GM18907 (cell line): Measurements from ENCODE around the gene PLK1.
"Not testable (repeated sequence)": the region's sequence is repeated elsewhere in the genome, so short reads cannot be mapped to it uniquely, and the experiment has no call there.

ENCODE experiments used
- ATAC-seq: cut with Tn5 transposase; IDR thresholded peaks from one replicate; pipeline ENCODE4 v1.9.1; 2021; ENCODE audit warnings: mild to moderate bottlenecking, moderate library complexity; ENCODE audit not compliant: unreplicated experiment

Gene PLK1

GRCh38 chr16:23678430-23679273 lies at the start of gene PLK1:
Gene PLK1, plus strand, starts transcription at chr16:23678889. Its CDS starts 44 bp downstream, at chr16:23678933.
- ATAC-seq: peak; percentile 85

- ATAC-seq: no peak
These were observed 49.2 kb upstream of the PLK1 start for GRCh38 chr16:23629516-23629915.

DNA sequence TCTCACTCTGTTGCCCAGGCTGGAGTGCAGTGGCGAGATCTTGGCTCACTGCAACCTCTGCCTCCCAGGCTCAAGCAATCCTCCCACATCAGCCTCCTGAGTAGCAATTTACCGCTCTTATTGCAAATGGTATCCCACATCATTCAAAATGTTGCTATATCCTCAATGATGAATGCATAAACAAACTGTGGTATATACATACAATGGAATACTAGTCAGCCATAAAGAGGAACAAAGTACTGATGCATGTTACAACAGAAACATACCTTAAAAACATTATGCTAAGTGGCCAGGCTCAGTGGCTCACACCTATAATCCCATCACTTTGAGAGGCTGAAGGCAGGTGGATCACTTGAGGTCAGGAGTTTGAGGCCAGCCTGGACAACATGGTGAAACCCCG lies 46.8 kb upstream of the PLK1 start:
- not testable (repeated sequence) for ATAC-seq

DNA sequence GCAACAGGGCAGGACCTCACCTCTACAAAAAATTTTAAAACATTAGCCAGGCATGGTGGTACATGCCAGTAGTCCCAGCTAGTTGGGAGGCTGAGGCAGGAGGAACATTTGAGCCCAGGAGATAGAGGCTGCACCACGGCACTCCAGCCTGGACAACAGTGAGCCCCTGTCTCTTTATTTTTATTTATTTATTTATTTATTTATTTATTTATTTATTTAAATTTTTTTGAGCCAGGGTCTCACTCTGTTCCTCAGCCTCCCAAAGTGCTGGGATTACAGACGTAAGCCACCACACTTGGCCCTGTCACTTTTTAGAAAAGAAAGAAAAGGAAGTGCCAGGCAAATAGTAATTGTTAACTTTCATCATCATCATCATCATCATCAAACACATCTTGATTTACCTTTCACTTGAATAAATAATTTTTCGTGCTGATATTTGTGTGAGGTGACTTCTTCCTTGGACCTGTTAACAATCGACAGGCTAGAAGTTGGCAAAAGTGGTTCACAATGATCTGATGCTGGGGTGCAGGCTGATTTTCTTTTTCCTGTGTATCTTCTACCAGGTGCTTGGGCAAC lies 44.1 kb upstream of the PLK1 start:
- ATAC-seq: no peak

GRCh38 chr16:23635958-23636357 lies 42.7 kb upstream of the PLK1 start:
- no peak for ATAC-seq

DNA sequence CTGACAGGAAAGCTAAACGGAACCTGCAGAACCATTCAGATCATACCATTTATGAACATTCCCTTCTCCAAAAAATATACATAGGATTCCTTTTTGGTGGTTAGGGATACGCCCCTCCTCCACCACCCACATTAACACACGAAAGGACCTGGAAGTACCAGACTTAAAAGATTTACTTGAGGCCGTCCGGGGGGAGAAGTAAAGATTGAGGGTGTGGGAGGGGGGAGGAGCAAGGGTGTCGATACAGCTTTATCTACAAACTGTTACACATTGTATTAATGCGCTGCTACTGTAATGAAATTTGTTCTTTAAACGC lies 38.1 kb upstream of the PLK1 start:
- ATAC-seq: no peak

GRCh38 chr16:23640931-23641765 lies 37.5 kb upstream of the PLK1 start, which contains the start of the genes DCTN5 and PALB2:
Gene DCTN5, plus strand, starts transcription at chr16:23641466. Its CDS starts 77 bp downstream, at chr16:23641543.
Gene PALB2, minus strand, starts transcription at chr16:23641310. Its CDS starts 153 bp downstream, at chr16:23641157.
- peak; percentile 89 for ATAC-seq

- no peak for ATAC-seq
These were observed 36.4 kb upstream of the PLK1 start for GRCh38 chr16:23642246-23642774.

DNA sequence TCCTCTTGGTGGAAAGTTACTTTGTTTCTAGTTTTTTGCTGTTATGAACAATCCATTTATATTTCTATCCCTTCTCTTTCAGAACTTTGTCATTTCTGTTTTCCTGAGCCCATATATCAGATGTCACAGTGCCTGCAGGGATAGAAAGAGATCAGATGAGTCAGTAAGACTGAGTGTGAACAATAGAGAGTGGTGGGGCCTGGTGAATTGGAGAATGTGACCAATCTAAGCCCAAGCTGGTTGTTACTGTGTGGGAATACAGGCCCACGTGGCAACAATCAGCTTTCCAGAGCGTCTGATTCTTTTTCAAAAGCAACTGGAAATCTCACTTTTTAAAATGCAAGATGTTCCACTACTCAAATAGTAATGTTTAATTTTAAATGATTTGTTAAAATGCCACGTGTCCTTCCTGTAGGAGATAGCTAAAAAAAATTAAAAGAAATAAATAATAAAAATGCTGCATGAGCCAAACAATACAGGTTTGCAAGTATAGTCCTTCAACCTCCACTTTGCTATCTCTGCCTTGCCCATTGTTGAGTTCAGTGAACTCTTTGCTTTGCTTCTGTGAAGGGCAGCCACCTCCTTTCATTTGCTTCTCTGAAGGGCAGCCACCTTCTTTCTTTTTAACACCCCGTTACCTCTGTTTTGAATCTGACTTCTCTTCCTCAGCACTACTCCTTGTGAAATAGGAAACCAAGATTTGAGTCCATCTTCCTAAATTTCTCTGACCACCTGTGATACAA lies 27.8 kb upstream of the PLK1 start:
- no peak for ATAC-seq

DNA sequence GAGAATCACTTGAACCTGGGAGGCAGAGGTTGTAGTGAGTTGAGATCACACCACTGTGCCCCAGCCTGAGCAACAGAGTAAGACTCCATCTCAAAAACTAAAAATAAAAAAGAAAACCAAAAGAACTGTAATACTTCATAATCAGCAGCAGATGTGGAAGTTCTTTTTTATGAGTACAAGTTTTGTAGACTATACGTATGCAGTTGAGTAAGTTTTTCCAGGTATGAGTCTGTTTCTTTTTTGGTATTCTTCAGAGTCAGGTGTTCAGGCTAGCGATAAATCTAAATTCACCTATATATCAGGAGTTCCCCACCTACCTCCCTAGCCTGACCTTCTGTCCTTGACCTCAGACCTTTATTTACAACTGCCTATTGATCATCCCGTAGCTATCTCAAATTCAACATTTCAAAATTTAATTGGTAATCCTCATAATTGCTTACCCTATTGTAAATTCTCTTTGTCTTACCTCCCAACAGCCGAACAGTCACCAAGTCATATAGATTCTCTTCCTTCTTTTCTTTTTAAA lies 26.7 kb upstream of the PLK1 start:
- ATAC-seq: peak; percentile 40

- ATAC-seq: no peak
These were observed 14.8 kb upstream of the PLK1 start for GRCh38 chr16:23663918-23664317.

DNA sequence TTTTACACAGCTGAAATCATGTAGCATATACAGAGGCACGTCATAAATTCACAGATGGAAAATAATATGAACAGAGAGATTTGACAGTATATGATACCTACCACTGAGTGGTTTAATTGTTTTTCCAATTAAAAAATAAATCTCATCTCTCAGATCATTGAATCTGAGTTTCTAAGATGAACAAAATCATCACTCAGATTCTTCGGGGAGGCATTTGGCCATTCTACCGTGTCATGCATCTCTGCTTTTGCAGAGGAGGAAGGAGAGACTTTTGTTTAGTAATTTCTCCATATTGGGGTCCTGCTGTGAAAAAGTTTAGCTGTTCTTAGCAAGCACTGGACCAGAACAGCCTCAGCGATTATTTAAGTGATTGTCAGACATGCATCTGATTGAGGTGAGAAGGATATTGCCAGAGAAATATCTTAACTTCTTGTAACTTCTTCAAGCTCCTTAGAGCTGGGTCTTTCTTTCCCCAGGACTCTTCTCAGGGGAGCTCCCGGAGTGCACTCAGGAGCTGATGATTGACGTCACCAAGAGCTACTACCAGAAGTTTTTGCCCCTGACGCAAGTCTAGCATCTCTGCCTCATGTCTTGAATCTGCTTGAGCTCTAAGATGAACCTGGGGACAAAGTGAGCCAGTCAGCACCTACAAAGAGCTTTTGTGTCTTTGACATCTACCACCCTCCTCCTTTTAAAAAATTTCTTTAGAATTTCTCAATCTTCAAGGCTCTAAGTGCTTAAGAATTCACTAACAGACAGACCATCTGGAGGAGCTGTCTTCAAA lies 11.9 kb upstream of the PLK1 start:
- ATAC-seq: no peak

DNA sequence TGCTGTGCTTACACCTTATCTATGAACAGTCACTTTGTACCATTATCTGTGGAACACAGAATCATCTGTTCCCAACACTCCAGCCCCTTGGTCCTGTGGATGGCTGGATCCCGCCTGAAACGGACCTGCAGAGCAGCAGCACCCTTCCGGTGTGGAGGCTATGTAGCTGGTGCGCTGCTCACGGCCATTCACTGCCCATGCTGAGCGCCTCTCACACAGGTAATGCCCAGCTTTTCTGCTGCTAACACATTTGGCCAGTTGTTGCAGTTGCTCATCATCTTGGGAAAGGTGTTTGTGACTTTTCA lies 11.4 kb upstream of the PLK1 start:
- no peak for ATAC-seq

DNA sequence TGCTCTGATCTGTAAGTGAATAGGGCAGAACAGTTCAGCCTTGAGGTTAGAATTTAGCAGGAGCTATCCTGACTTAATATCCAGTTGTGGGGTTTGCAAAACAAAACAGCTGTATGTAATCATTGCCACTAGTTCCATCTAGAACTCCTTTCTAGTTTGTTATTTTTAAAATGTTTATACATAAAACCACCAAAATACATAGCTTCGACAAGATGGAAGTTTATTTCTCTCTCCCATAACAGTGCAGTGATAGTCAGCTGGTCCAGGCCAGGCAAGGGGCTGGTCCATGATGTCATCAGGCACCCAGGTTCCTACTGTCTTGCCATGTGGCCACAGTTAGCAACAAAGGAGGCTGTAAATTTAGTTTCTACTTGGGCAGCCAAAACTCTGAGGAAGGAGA lies 10.5 kb upstream of the PLK1 start:
- ATAC-seq: no peak

- ATAC-seq: no peak
These were observed 9.8 kb upstream of the PLK1 start for GRCh38 chr16:23668873-23669272.

GRCh38 chr16:23670137-23670776 lies 8.4 kb upstream of the PLK1 start:
- ATAC-seq: peak; percentile 94

- no peak for ATAC-seq
These were observed 4.6 kb upstream of the PLK1 start for GRCh38 chr16:23673971-23674614.

GRCh38 chr16:23676924-23677480 lies 1.7 kb upstream of the PLK1 start:
- no peak for ATAC-seq
